ENCODE measurements around the gene CELF4. TPM values are rescaled to one million over a fixed set of nuclear protein-coding genes. Genes with fewer than 3 reads are reported as not detected.

CELF4 gene
- total and polyA plus RNA-seq, 5 donors from 2014 or later: 0.08 to 0.30 (median 0.08) TPM; not detected in 2

GRCh38 chr18:37564711-37565100, 892 bp downstream of the CELF4 start:
- Histone ChIP-seq H3K27ac (ENCODE audit: insufficient read depth, low read length, poor library complexity, severe bottlenecking) (no peak overlapping the region), H3K4me1 (ENCODE audit: control insufficient read depth, insufficient read depth, low read length, poor library complexity, severe bottlenecking) (peaks cover 15% of the 10 kb centered on the region), H3K9me3 (ENCODE audit: control insufficient read depth in 2 of 2, low read length in 2 of 2) (no peaks in the 10 kb centered on the region), H3K36me3 (ENCODE audit: control insufficient read depth, insufficient read depth, low read length) (no peaks in the 10 kb centered on the region), H3K27me3 (ENCODE audit: control insufficient read depth, insufficient read depth, low read length) (peaks cover 17% of the 10 kb centered on the region), H3K4me3 (ENCODE audit: low read depth, low read length) (no peak overlapping the region)
- DNase-seq: no peak
- Mint-ChIP-seq H3K9me3 (peaks cover 0 to 7% (median 0%) of the 10 kb centered on the region in 7 donors), H3K4me3 (no peak overlapping the region), H3K27ac (no peak overlapping the region), H3K27me3 (peaks cover 62% of the 10 kb centered on the region), H3K36me3 (peaks cover 8% of the 10 kb centered on the region), H3K4me1 (peaks cover 0 to 23% (median 6%) of the 10 kb centered on the region in 4 donors)
- no peak for ATAC-seq (ENCODE audit: low read depth in 2 of 2)

DNA sequence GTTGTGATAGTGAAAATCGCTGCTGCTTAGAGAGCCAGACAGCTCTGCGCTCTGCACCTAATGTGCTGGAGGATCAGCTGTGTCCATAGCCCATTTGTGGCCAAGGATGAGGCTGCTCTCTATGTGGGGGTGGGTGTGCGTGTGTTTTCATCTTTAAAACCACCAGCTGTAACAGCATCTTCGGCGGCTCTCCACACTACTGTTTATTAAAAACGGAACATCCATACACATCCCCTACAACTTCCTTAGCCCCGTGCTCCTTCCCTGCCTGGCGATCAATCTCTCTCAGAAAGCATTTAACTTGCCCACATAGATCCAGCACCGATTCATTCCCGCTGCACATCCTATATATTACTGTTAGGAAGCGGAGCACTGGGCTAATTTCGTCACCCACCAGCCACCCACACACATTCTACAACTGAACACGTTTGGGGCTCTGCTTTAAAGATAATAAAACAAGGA, 1.6 kb downstream of the CELF4 start:
- H3K4me3 Mint-ChIP-seq: peak overlapping the region in 1 of 4 donors; percentile 11
- DNase-seq (no peak), ATAC-seq (ENCODE audit: low read depth in 2 of 2) (no peak)
- peaks cover 14% of the 10 kb centered on the region for H3K27me3 ChIP-seq (ENCODE audit: control insufficient read depth, insufficient read depth, low read length)
- H3K9me3 Mint-ChIP-seq: peaks cover 0 to 7% (median 0%) of the 10 kb centered on the region in 7 donors
- peaks cover 55% of the 10 kb centered on the region for H3K27me3 Mint-ChIP-seq
- H3K36me3 ChIP-seq (ENCODE audit: control insufficient read depth, insufficient read depth, low read length): no peaks in the 10 kb centered on the region
- H3K27ac ChIP-seq (ENCODE audit: insufficient read depth, low read length, poor library complexity, severe bottlenecking): no peak overlapping the region
- peaks cover 8% of the 10 kb centered on the region for H3K36me3 Mint-ChIP-seq
- no peaks in the 10 kb centered on the region for H3K9me3 ChIP-seq (ENCODE audit: control insufficient read depth in 2 of 2, low read length in 2 of 2)
- H3K4me1 Mint-ChIP-seq: peaks cover 0 to 21% (median 6%) of the 10 kb centered on the region in 4 donors
- no peak overlapping the region for H3K27ac Mint-ChIP-seq
- no peak overlapping the region for H3K4me3 ChIP-seq (ENCODE audit: low read depth, low read length)
- H3K4me1 ChIP-seq (ENCODE audit: control insufficient read depth, insufficient read depth, low read length, poor library complexity, severe bottlenecking): peaks cover 15% of the 10 kb centered on the region

DNA sequence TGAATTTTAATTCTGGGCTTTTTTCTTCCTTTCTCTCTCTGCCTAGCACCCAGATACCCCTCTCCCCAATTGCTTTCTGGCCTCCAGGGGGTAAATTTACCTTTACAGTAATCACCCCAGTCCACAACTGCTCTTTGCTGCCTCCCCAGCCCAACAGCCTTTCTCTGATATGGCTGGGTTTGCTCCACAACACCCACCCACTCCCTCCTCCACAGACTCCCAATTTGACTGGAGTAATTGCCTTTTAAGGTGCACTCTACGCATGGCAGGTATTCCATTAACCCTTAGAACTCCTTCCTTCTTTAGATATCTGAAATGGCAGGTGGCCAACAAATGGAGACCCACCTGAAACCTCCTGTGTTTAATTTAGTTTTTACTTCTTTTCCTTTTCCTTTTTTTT, 3.6 kb downstream of the CELF4 start:
- Mint-ChIP-seq H3K36me3 (peaks cover 4% of the 10 kb centered on the region), H3K4me3 (no peak overlapping the region), H3K27ac (no peak overlapping the region), H3K9me3 (peaks cover 0 to 7% (median 0%) of the 10 kb centered on the region in 7 donors), H3K27me3 (peaks cover 40% of the 10 kb centered on the region), H3K4me1 (peaks cover 0 to 10% (median 0%) of the 10 kb centered on the region in 4 donors)
- DNase-seq: no peak
- H3K27ac ChIP-seq (ENCODE audit: insufficient read depth, low read length, poor library complexity, severe bottlenecking): no peak overlapping the region
- no peaks in the 10 kb centered on the region for H3K9me3 ChIP-seq (ENCODE audit: control insufficient read depth in 2 of 2, low read length in 2 of 2)
- no peak overlapping the region for H3K4me3 ChIP-seq (ENCODE audit: low read depth, low read length)
- H3K4me1 ChIP-seq (ENCODE audit: control insufficient read depth, insufficient read depth, low read length, poor library complexity, severe bottlenecking): peaks cover 5% of the 10 kb centered on the region
- H3K27me3 ChIP-seq (ENCODE audit: control insufficient read depth, insufficient read depth, low read length): peaks cover 5% of the 10 kb centered on the region
- ATAC-seq (ENCODE audit: low read depth in 2 of 2): no peak
- H3K36me3 ChIP-seq (ENCODE audit: control insufficient read depth, insufficient read depth, low read length): no peaks in the 10 kb centered on the region

DNA sequence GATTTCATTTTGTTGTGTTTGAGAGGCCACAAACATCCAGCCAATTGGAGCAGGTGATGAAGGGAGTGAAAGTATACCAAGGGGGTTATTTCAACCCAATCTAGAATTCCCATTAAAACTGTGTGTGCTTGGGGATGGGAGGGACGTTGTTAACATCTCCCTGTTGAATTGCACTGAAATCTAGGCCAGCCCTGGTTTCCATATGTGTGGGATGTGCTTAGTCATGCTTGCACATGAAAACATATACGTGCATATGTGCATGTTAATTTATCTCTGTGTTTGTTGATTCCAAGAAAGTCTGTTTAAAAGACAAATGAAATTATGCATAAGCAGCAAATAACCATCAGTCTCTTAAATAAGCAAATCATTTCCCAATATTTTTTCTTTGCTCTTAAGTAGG, 5.6 kb downstream of the CELF4 start:
- no peaks in the 10 kb centered on the region for H3K36me3 ChIP-seq (ENCODE audit: control insufficient read depth, insufficient read depth, low read length)
- DNase-seq (no peak), ATAC-seq (ENCODE audit: low read depth in 2 of 2) (no peak)
- Mint-ChIP-seq H3K27me3 (peaks cover 25% of the 10 kb centered on the region), H3K9me3 (peaks cover 0 to 3% (median 0%) of the 10 kb centered on the region in 7 donors), H3K4me3 (no peak overlapping the region), H3K27ac (no peak overlapping the region), H3K36me3 (no peaks in the 10 kb centered on the region), H3K4me1 (peaks cover 0 to 2% (median 0%) of the 10 kb centered on the region in 4 donors)
- H3K9me3 ChIP-seq (ENCODE audit: control insufficient read depth in 2 of 2, low read length in 2 of 2): no peaks in the 10 kb centered on the region
- no peak overlapping the region for H3K4me3 ChIP-seq (ENCODE audit: low read depth, low read length)
- H3K27me3 ChIP-seq (ENCODE audit: control insufficient read depth, insufficient read depth, low read length): peaks cover 5% of the 10 kb centered on the region
- no peaks in the 10 kb centered on the region for H3K4me1 ChIP-seq (ENCODE audit: control insufficient read depth, insufficient read depth, low read length, poor library complexity, severe bottlenecking)
- no peak overlapping the region for H3K27ac ChIP-seq (ENCODE audit: insufficient read depth, low read length, poor library complexity, severe bottlenecking)

DNA sequence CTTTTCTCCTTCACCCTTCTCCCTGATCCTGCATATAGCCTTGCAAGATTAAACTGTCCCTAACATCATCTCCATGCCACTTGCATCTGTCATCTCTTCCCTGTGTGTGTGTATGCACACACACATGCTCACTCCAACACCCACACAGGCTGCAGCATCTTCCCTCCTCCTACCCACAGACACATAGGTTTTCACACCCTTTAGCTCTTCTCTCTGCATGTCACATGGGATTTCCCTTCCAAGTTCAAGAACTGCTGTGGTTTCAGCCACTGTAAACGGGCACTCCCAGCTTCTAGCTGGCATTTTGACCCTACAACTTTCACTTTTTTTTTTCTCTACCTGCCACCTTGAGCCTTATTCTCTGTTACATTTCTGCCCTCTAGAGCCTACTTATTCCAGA, 6.4 kb downstream of the CELF4 start:
- ATAC-seq (ENCODE audit: low read depth in 2 of 2) (no peak), DNase-seq (no peak)
- Histone ChIP-seq H3K27ac (ENCODE audit: insufficient read depth, low read length, poor library complexity, severe bottlenecking) (no peak overlapping the region), H3K27me3 (ENCODE audit: control insufficient read depth, insufficient read depth, low read length) (peaks cover 5% of the 10 kb centered on the region), H3K9me3 (ENCODE audit: control insufficient read depth in 2 of 2, low read length in 2 of 2) (no peaks in the 10 kb centered on the region), H3K4me3 (ENCODE audit: low read depth, low read length) (no peak overlapping the region), H3K4me1 (ENCODE audit: control insufficient read depth, insufficient read depth, low read length, poor library complexity, severe bottlenecking) (no peaks in the 10 kb centered on the region), H3K36me3 (ENCODE audit: control insufficient read depth, insufficient read depth, low read length) (no peaks in the 10 kb centered on the region)
- Mint-ChIP-seq H3K4me1 (peaks cover 0 to 2% (median 0%) of the 10 kb centered on the region in 4 donors), H3K4me3 (no peak overlapping the region), H3K9me3 (peaks cover 0 to 3% (median 0%) of the 10 kb centered on the region in 7 donors), H3K27ac (no peak overlapping the region), H3K27me3 (peaks cover 17% of the 10 kb centered on the region), H3K36me3 (no peaks in the 10 kb centered on the region)

GRCh38 chr18:37554399-37554787, 11.2 kb downstream of the CELF4 start:
- Histone ChIP-seq H3K4me1 (ENCODE audit: control insufficient read depth, insufficient read depth, low read length, poor library complexity, severe bottlenecking) (no peaks in the 10 kb centered on the region), H3K36me3 (ENCODE audit: control insufficient read depth, insufficient read depth, low read length) (no peaks in the 10 kb centered on the region), H3K27me3 (ENCODE audit: control insufficient read depth, insufficient read depth, low read length) (no peaks in the 10 kb centered on the region), H3K27ac (ENCODE audit: insufficient read depth, low read length, poor library complexity, severe bottlenecking) (no peak overlapping the region), H3K9me3 (ENCODE audit: control insufficient read depth in 2 of 2, low read length in 2 of 2) (no peaks in the 10 kb centered on the region), H3K4me3 (ENCODE audit: low read depth, low read length) (no peak overlapping the region)
- DNase-seq (no peak), ATAC-seq (ENCODE audit: low read depth in 2 of 2) (no peak)
- no peaks in the 10 kb centered on the region for H3K36me3 Mint-ChIP-seq
- H3K4me3 Mint-ChIP-seq: no peak overlapping the region
- H3K4me1 Mint-ChIP-seq: no peaks in the 10 kb centered on the region
- H3K27ac Mint-ChIP-seq: no peak overlapping the region
- H3K27me3 Mint-ChIP-seq: no peaks in the 10 kb centered on the region
- peaks cover 0 to 2% (median 0%) of the 10 kb centered on the region in 7 donors for H3K9me3 Mint-ChIP-seq

DNA sequence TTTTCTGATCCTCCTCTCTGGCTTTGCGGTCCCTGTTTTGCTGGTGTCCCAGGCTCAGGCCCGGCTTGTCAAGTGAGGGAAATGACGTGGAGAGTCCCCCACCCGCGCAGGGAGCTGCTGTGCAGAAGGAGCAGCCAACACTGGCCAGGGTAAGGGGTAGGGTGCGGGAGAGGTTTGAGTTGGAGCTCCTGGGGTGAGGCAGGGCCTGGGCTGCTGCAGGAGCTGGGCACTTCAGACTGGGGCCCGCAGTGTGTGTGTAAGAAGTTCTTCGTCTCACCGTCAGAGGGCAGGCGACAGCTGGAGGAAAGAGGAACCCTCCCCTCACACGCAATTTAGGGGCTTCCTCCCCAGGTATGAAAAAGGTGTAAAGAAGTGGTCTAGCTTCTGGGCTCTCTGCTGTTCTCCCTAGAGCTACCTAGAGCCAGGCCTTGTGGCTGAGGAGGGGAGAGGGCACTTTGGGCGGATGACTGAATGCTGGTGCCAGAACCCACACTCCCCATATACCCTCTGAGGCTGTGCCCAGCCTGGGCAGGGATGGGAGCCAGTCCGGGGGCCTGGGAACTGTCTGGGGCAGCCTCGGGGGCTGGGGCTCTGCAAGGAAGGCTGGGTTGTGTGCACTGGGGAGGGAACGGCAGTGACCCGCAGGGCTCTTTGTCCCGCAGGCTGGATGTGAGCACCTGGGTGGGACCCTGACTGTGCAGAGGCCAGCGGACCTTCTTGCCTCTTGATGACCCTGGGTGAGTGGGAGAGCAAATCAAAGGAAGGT, 11.8 kb downstream of the CELF4 start:
- Histone ChIP-seq H3K9me3 (ENCODE audit: control insufficient read depth in 2 of 2, low read length in 2 of 2) (no peaks in the 10 kb centered on the region), H3K27ac (ENCODE audit: insufficient read depth, low read length, poor library complexity, severe bottlenecking) (no peak overlapping the region), H3K27me3 (ENCODE audit: control insufficient read depth, insufficient read depth, low read length) (no peaks in the 10 kb centered on the region), H3K36me3 (ENCODE audit: control insufficient read depth, insufficient read depth, low read length) (no peaks in the 10 kb centered on the region), H3K4me1 (ENCODE audit: control insufficient read depth, insufficient read depth, low read length, poor library complexity, severe bottlenecking) (no peaks in the 10 kb centered on the region), H3K4me3 (ENCODE audit: low read depth, low read length) (no peak overlapping the region)
- H3K4me1 Mint-ChIP-seq: no peaks in the 10 kb centered on the region
- no peaks in the 10 kb centered on the region for H3K36me3 Mint-ChIP-seq
- peak in 1 of 2 donors; percentile 14 for ATAC-seq (ENCODE audit: low read depth in 2 of 2)
- peaks cover 0 to 2% (median 0%) of the 10 kb centered on the region in 7 donors for H3K9me3 Mint-ChIP-seq
- H3K27ac Mint-ChIP-seq: no peak overlapping the region
- no peak overlapping the region for H3K4me3 Mint-ChIP-seq
- no peak for DNase-seq
- H3K27me3 Mint-ChIP-seq: no peaks in the 10 kb centered on the region

DNA sequence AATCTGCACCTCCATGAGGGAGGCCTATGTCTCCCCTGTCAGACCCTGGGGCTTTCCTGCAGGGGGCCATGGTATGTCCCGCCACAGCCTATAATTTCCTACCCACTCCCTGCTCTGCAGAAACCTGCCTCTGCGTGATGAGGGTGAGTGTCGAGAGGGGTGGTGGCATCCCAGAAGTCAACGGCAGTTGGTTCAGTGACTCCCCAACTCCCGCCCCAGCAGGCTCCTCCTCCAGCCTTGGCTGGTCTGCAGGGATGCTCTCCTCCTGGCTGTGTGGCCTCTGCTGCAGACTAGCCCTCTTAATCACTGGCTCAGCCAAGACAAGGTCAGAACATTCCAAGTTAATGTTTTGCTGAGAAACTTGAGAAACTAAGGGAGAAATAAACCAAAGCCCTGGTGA, 13.3 kb downstream of the CELF4 start:
- no peaks in the 10 kb centered on the region for H3K9me3 ChIP-seq (ENCODE audit: control insufficient read depth in 2 of 2, low read length in 2 of 2)
- no peak overlapping the region for H3K4me3 ChIP-seq (ENCODE audit: low read depth, low read length)
- no peaks in the 10 kb centered on the region for H3K27me3 ChIP-seq (ENCODE audit: control insufficient read depth, insufficient read depth, low read length)
- H3K36me3 ChIP-seq (ENCODE audit: control insufficient read depth, insufficient read depth, low read length): no peaks in the 10 kb centered on the region
- Mint-ChIP-seq H3K36me3 (no peaks in the 10 kb centered on the region), H3K27me3 (no peaks in the 10 kb centered on the region), H3K27ac (no peak overlapping the region), H3K4me1 (no peaks in the 10 kb centered on the region), H3K4me3 (no peak overlapping the region), H3K9me3 (peaks cover 0 to 2% (median 0%) of the 10 kb centered on the region in 7 donors)
- H3K4me1 ChIP-seq (ENCODE audit: control insufficient read depth, insufficient read depth, low read length, poor library complexity, severe bottlenecking): no peaks in the 10 kb centered on the region
- no peak overlapping the region for H3K27ac ChIP-seq (ENCODE audit: insufficient read depth, low read length, poor library complexity, severe bottlenecking)
- DNase-seq (no peak), ATAC-seq (ENCODE audit: low read depth in 2 of 2) (no peak)
